HG02610 (cell line): Measurements from ENCODE around the gene CNPPD1.

Experiments used
- ATAC-seq: cut with Tn5 transposase; IDR thresholded peaks from one replicate; pipeline ENCODE4 v1.9.1; 2021; ENCODE audit warnings: mild to moderate bottlenecking, moderate library complexity; ENCODE audit not compliant: unreplicated experiment

The CNPPD1 gene

GRCh38 chr2:219123356-219124135 is 53.2 kb downstream of the CNPPD1 start:
- no peak for ATAC-seq

- ATAC-seq = no peak
Measured at GRCh38 chr2:219122202-219122980, 54.3 kb downstream of the CNPPD1 start.
